ENCODE results near the gene PLGRKT.

The PLGRKT gene

DNA sequence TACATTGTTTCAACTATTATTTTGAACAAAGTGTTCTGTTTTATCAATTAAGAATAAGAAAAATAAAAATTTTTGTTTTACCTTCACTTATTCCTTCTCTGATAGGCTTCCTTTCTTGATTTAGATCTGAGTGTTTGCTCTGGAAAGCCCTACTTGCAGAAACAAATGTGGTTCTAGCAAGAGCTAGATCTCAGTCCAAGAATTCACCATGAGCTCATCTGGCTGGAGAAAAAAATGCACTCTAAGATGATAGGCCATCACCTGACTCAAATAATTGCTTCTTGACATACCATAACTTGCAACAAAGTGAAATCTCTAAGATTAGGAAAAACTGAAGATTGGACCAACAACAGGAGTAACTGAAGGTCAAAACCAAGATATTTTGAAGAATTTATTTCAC lies 126.9 kb downstream of the PLGRKT start:
- DNase-seq (ENCODE audit: low read depth in 2 of 2): no peak

Measured in fibroblast of skin of left quadriceps (primary cell).